Pancreas (tissue), 10 donors: ENCODE data around the gene OR52E6. TPM values are rescaled to one million over a fixed set of nuclear protein-coding genes. Genes with fewer than 3 reads are reported as not detected.

Experiments used
- ATAC-seq, 4 donors: fragments of 200-7000 bp; cut with Tn5 transposase; one replicate each; pipeline versions ENCODE4 v1.8.0 to v1.9.1; 2020; ENCODE audit warnings: mild to moderate bottlenecking in 4 of 4, moderate library complexity in 4 of 4
- DNase-seq, 6 donors: peaks; one replicate each; pipeline ENCODE4 v3.0.0-alpha.2; 2020
- FAIRE-seq: peaks from 2 replicates; lab custom pipeline; 2012; peaks lifted over from hg19 to GRCh38; lab: Jason Lieb, UNC
- H3K27ac ChIP-seq, 4 donors: fragments of 200-600 bp; sonication (generic); 1 replicate in 3 of 4; 2 replicates in 1 of 4; pipeline versions ENCODE4 v1.5.0 to v1.8.0; 2020
- H3K27me3 ChIP-seq, 4 donors: fragments of 200-600 bp; one replicate each; pipeline ENCODE4 v1.8.0; 2021
- H3K36me3 ChIP-seq, 3 donors: fragments of 200-600 bp; sonication (generic) in 1 of 3; one replicate each; pipeline versions ENCODE4 v1.5.0 to v1.8.0; 2020 to 2021
- H3K4me1 ChIP-seq, 3 donors: fragments of 200-600 bp; one replicate each; pipeline ENCODE4 v1.8.0; 2021
- H3K4me3 ChIP-seq, 4 donors: fragments of 200-600 bp; sonication (generic) in 2 of 4; one replicate each; pipeline versions ENCODE4 v1.5.0 to v1.8.0; 2020 to 2021
- H3K9me3 ChIP-seq, 4 donors: fragments of 200-600 bp; one replicate each; pipeline ENCODE4 v1.8.0; 2021
- WGBS, 2 donors: extraction: QIAGEN DNeasy Blood & Tissue Kit; methylation state at CpG; one replicate each; pipeline ENCODE4 v1.1.7; 2013; 5-methylcytosine and 5-hydroxymethylcytosine counted together
- intact Hi-C, 3 donors: fragments of 100-400 bp; cut with DNase I; formaldehyde crosslinking; loops; one replicate each; pipeline versions ENCODE4 v1.11.1 to v1.14.2; 2022
- polyA plus RNA-seq, 2 donors: library from polyadenylated mRNA; stranded (reverse); fragments of 200-250 nt; gene quantifications; one replicate each; pipeline ENCODE4 v1.2.3, GENCODE V29; 2013
- total RNA-seq, 6 donors: library from RNA; stranded (reverse); fragmentation: NEBNext Ultra II Directional in 4 of 6; extraction: Animal tissue kit (Norgen Biotek cat#: 25700) in 4 of 6; gene quantifications; one replicate each; pipeline versions ENCODE4 v1.2.1 to v1.2.4, GENCODE V29; 2021 to 2023
- TF ChIP-seq, protein P1 (sequence below), 4 donors: fragments of 200-600 bp; sonication (generic) in 3 of 4; IDR thresholded peaks; one replicate each; pipeline versions ENCODE4 v1.5.0 to v1.8.0; 2021; ENCODE audit warnings: antibody characterized with exemption in 4 of 4
- donor health status: healthy with polysubstance abuse.
- donor health status: DM: no; HTN: no; CAD: no; lungs with moderate emphysema.
- donor health status: DM: no; HTN: no; CAD: no.
- donor health status: control.
- donor health status: control.
- donor health status: Bipolar disorder and iron deficiency.
- donor health status: DM: yes; HTN: yes; CAD: no.
- donor health status: DM: no; HTN: no; CAD: no.
- donor health status: DM: no; HTN: no; CAD: no.
- donor health status: DM: yes; HTN: yes; CAD: no.

Gene OR52E6
- total and polyA plus RNA-seq, 8 donors: not detected

DNA sequence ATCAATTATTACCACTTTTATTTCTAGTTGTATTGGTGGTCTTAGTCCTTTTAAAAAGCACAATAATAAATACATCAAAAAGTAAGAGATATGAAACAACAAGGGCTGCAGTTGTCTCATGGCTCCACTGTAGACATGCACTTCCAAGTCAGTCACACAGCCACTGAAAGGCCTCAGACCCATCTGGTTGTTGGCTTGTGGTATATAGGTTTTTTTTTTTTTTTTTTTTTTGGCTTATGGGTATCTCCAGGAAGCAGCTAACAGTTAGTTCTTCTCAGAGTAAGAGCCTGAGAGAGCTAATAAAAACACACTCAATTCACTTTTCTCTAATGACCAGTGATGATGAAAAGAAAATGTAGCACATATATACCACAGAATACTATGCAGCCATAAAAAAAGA, 6.0 kb upstream of the OR52E6 start:
- intact Hi-C loops: no loop called here
- Histone ChIP-seq H3K9me3 (no peaks in the 10 kb centered on the region), H3K27me3 (no peaks in the 10 kb centered on the region), H3K4me1 (no peaks in the 10 kb centered on the region), H3K36me3 (no peaks in the 10 kb centered on the region), H3K27ac (no peak overlapping the region), H3K4me3 (no peak overlapping the region)
- no peak for DNase-seq
- TF ChIP-seq, protein P1, sequence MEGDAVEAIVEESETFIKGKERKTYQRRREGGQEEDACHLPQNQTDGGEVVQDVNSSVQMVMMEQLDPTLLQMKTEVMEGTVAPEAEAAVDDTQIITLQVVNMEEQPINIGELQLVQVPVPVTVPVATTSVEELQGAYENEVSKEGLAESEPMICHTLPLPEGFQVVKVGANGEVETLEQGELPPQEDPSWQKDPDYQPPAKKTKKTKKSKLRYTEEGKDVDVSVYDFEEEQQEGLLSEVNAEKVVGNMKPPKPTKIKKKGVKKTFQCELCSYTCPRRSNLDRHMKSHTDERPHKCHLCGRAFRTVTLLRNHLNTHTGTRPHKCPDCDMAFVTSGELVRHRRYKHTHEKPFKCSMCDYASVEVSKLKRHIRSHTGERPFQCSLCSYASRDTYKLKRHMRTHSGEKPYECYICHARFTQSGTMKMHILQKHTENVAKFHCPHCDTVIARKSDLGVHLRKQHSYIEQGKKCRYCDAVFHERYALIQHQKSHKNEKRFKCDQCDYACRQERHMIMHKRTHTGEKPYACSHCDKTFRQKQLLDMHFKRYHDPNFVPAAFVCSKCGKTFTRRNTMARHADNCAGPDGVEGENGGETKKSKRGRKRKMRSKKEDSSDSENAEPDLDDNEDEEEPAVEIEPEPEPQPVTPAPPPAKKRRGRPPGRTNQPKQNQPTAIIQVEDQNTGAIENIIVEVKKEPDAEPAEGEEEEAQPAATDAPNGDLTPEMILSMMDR (IDR thresholded peaks at IDR 0.05): no peak
- no peak for ATAC-seq
- no peak for FAIRE-seq

DNA sequence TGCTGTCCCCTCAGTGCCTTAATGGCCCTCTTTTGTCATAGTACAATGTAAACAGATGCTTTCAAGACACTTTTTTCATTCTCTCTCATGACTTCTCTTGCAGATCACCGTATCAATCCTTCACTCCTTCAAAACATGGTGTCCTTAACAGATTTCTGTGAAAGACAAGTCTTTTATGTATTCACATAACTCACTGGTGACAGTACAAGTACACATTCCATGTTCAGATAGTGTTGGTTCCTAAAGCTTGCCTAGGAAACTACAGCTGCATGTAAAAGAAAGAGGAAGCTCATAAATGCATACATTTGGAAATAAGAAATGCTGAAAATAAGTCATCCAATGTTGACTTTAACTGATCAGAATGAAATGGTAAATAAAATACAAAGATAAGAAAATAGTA, 5.0 kb upstream of the OR52E6 start:
- no peak overlapping the region for H3K27ac ChIP-seq
- H3K4me3 ChIP-seq: no peak overlapping the region
- H3K36me3 ChIP-seq: no peaks in the 10 kb centered on the region
- no peak for FAIRE-seq
- DNase-seq: no peak
- no peaks in the 10 kb centered on the region for H3K27me3 ChIP-seq
- H3K9me3 ChIP-seq: no peaks in the 10 kb centered on the region
- 46 to 57% methylated on average over 1 of the region's 1 CpG for WGBS, 2 donors
- TF ChIP-seq, protein P1 (IDR thresholded peaks at IDR 0.05): no peak
- intact Hi-C loops: no loop called here
- ATAC-seq: no peak
- H3K4me1 ChIP-seq: no peaks in the 10 kb centered on the region

DNA sequence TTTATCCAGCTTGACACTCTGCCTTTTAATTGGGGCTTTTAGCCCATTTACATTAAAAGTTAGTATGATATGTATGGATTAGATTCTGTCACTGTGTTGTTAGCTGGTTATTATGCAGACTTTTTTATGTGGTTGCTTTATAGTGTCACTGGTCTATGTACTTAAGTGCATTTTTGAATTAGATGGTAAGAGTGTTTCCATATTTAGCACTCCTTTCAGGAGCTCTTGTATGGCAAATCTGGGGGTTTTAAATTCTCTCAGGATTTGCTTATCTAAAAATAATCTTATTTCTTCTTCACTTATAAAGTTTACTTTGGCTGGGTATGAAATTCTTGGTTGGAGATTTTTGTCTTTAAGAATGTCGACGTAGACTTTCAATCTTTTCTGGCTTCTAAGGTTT, 4.0 kb downstream of the OR52E6 start:
- intact Hi-C loops: no loop called here
- no peak overlapping the region for H3K27ac ChIP-seq
- H3K27me3 ChIP-seq: peaks cover 0 to 8% (median 3%) of the 10 kb centered on the region in 4 donors
- ATAC-seq (no peak), DNase-seq (no peak), FAIRE-seq (no peak)
- no peak overlapping the region for H3K4me3 ChIP-seq
- no peaks in the 10 kb centered on the region for H3K9me3 ChIP-seq
- H3K36me3 ChIP-seq: no peaks in the 10 kb centered on the region
- WGBS, 2 donors: 71 to 87% methylated on average over 2 of the region's 2 CpGs
- TF ChIP-seq, protein P1 (IDR thresholded peaks at IDR 0.05): no peak
- H3K4me1 ChIP-seq: no peaks in the 10 kb centered on the region

DNA sequence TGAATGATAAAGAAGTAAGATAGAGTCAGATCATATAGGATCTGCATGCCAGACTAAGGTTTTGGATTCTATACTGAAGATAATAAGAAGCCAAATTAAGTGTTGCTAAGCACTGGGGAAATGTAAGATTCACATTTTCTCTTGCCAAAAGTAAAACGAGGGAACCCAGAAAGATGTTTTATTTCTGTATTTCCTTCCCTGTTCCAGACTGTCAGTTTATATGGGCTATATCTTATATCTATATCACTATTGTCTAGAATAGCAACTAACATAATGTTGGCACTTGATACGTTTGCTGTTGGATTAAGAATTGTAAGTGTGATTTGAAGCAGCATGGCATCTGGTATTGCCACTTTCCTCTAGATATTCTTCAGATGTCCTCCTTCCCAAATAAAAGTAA, 8.3 kb downstream of the OR52E6 start:
- WGBS, 2 donors: 29 to 38% methylated on average over 2 of the region's 2 CpGs

DNA sequence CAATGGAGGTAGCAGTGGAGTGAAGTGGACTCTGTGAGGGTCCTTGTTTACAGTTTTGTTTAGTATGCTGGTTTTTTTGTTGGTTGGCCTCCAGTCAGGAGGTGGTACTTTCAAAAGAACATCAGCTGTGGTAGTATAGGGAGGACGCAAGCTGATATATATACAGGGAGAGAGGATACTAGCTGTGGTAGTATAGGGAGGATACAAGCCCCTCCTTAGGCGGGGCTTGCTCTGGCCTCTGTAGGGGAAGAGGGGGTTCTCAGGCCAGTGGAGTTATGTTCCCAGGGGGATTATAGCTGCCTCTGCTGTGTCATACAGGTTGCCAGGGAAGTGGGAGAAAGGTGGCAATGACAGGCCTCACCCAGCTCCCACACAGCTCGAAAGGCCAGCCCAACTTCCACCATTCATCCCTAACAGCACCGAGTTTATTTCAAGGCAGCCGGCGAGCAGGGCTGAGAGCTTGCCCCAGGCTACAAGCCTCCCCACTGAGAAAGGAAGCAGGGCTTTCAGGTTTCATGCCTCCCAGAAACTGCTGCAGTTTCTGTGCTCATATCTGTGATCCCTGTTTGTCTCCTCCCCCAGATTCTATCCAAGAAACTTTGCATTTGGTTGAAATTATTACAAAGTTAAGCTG, 10.4 kb downstream of the OR52E6 start:
- TF ChIP-seq, protein P1 (IDR thresholded peaks at IDR 0.05): no peak
- Histone ChIP-seq H3K27ac (no peak overlapping the region), H3K27me3 (no peaks in the 10 kb centered on the region), H3K4me3 (no peak overlapping the region), H3K4me1 (no peaks in the 10 kb centered on the region), H3K36me3 (no peaks in the 10 kb centered on the region), H3K9me3 (no peaks in the 10 kb centered on the region)
- FAIRE-seq (no peak), DNase-seq (no peak), ATAC-seq (no peak)
- intact Hi-C loops: no loop called here
- 70 to 75% methylated on average over 6 of the region's 6 CpGs for WGBS, 2 donors

More for the DNA sequence above, 8.3 kb downstream of the OR52E6 start:
- Histone ChIP-seq H3K36me3 (no peaks in the 10 kb centered on the region), H3K27me3 (peaks cover 0 to 8% (median 0%) of the 10 kb centered on the region in 4 donors), H3K4me3 (no peak overlapping the region), H3K27ac (no peak overlapping the region), H3K4me1 (no peaks in the 10 kb centered on the region), H3K9me3 (no peaks in the 10 kb centered on the region)
- DNase-seq (no peak), FAIRE-seq (no peak), ATAC-seq (no peak)
- TF ChIP-seq, protein P1 (IDR thresholded peaks at IDR 0.05): no peak
- intact Hi-C loops: no loop called here
